Measurements from ENCODE around the gene NFIL3. TPM values are rescaled to one million over a fixed set of nuclear protein-coding genes. Genes with fewer than 3 reads are reported as not detected.

The NFIL3 gene
- total and polyA plus RNA-seq, 2 of the 4 experiments (the other 2 are of a cell fraction) = 27.6 to 27.7 TPM

DNA sequence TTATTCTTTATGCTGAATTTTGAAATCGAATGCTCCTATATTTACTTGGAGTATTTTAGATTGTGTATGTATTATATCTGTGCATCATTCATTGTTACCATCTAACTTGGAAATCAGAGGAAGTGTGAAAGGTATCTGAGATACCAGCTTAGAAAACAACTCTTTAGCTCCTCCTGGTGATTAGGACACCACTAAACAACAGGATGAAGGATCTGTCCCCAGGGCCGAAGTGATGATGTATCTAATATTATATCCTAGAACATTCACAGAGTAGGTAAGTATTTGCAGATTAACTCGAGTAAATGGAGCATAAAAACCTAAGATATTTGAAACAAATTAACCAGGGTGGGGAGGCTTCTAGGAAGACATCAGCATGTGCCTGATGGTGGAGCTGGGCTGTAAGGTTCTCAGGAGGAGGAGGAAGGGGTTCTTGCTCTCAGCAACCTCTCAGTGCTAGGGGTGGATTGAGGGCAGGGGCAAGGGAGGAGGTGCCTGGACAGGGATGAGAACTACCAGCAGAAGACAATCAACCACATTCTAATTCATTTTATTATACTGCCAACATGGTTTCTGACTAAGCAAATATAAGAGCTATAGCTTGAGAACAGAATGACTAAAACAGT lies 2.6 kb upstream of the NFIL3 start:
- Histone ChIP-seq H3K4me1 (ENCODE audit: control insufficient read depth, insufficient read depth, low read length) (peaks cover 8% of the 10 kb centered on the region), H2AFZ (replicated peaks; ENCODE audit: low read length, poor library complexity) (no peak overlapping the region), H3K79me1 (ENCODE audit: low read depth in 1 of 2, low read length in 2 of 2) (peaks cover 0 to 18% of the 10 kb centered on the region in 2 experiments; a peak in 2 of 4 replicates), H4K8ac (ENCODE audit: low read depth in 2 of 2, low read length in 2 of 2) (peak overlapping the region in 1 of 2 experiments; percentile 34; a peak in 1 of 4 replicates), H3K27me3 (ENCODE audit: control insufficient read depth, insufficient read depth, low read length) (no peaks in the 10 kb centered on the region), H3K36me3 (ENCODE audit: control insufficient read depth, insufficient read depth, low read length) (no peaks in the 10 kb centered on the region), H3K27ac (ENCODE audit: insufficient read depth, low read length) (no peak overlapping the region), H2BK5ac (ENCODE audit: low read depth, low read length, poor library complexity, severe bottlenecking) (no peak overlapping the region), H3K14ac (replicated peaks; ENCODE audit: low read depth, low read length) (no peak overlapping the region), H4K20me1 (ENCODE audit: insufficient read depth, low read length) (peaks cover 12% of the 10 kb centered on the region), H3K56ac (ENCODE audit: extremely low read depth, insufficient read depth, low read length) (no peak overlapping the region), H3K4me3 (ENCODE audit: insufficient read depth, low read depth, low read length) (no peak overlapping the region), H3K23ac (ENCODE audit: low read depth, low read length) (0 out of 2 replicates have a peak overlapping the region, but pooled peaks have one; percentile 13), H2BK120ac (ENCODE audit: low read depth, low read length) (peak overlapping the region; percentile 50), H3K9ac (ENCODE audit: low read depth, low read length) (no peak overlapping the region), H4K5ac (ENCODE audit: low read depth, low read length) (no peak overlapping the region), H2AK9ac (replicated peaks; ENCODE audit: low read depth, low read length, poor library complexity) (no peak overlapping the region), H4K91ac (ENCODE audit: insufficient read depth, low read depth, low read length) (peak overlapping the region; percentile 77; the same call in 1 of the 2 replicates), H3K4me2 (ENCODE audit: low read depth, low read length) (no peak overlapping the region), H2BK20ac (ENCODE audit: low read depth, low read length) (peak overlapping the region; percentile 43; the same call in 1 of the 2 replicates), H3K18ac (ENCODE audit: low read depth, low read length) (peak overlapping the region; percentile 24; the same call in 1 of the 2 replicates), H3K4ac (ENCODE audit: low read depth, low read length) (peak overlapping the region; percentile 45), H3K9me1 (ENCODE audit: insufficient read depth, low read length) (peaks cover 2% of the 10 kb centered on the region; the same call in 1 of the 2 replicates), H3K9me3 (ENCODE audit: control insufficient read depth, insufficient read depth, low read length) (no peaks in the 10 kb centered on the region), H2BK15ac (ENCODE audit: low read depth, low read length) (peak overlapping the region; percentile 39; the same call in 1 of the 3 replicates), H2AK5ac (ENCODE audit: low read depth, low read length) (peak overlapping the region; percentile 77)
- DNase-seq = peak; percentile 55
- ChIA-PET POLR2A (ENCODE audit: unreplicated experiment) (interaction anchor here (0.6 kb wide), 1 partner anchor 205 kb away, joined by 3 read pairs; no protein-coding TSS in a partner anchor), CTCF (interaction anchor here (0.6 to 1.9 kb wide), 8 partner anchors 10 to 511 kb away, joined by 3 to 13 read pairs (median 4); no protein-coding TSS in a partner anchor)
- in situ Hi-C loops (cut with MboI; ENCODE audit: low sequenced_read_pairs) (loop anchor here (5.0 kb wide), 1 partner anchor 71 kb away; no protein-coding TSS in a partner anchor), dilution Hi-C loops (cut with HindIII; ENCODE audit: low sequenced_read_pairs, unreplicated experiment) (no loop called here), intact Hi-C loops (cut with micrococcal nuclease) (loop anchor here (5.0 kb wide), 1 partner anchor 56 kb away; no protein-coding TSS in a partner anchor)
- no TSS peak for BruUV-seq (replicated peaks)
- TF ChIP-seq CTCF (conservative IDR thresholded peaks at IDR 0.05; ENCODE audit: low read depth, low read length) (peak; percentile 48), RFX5 (IDR thresholded peaks at IDR 0.05; ENCODE audit: low read depth, low read length) (no peak), FOS (IDR thresholded peaks at IDR 0.05; ENCODE audit: low read depth, low read length) (no peak), RAD21 (IDR thresholded peaks at IDR 0.05; ENCODE audit: low read length) (peak; percentile 56), USF2 (IDR thresholded peaks at IDR 0.05; ENCODE audit: low read depth, low read length) (no peak), NFE2L2 (IDR thresholded peaks at IDR 0.05; ENCODE audit: low read depth, low read length) (no peak), SMC3 (IDR thresholded peaks at IDR 0.05; ENCODE audit: low read depth, low read length) (peak; percentile 50), MXI1 (IDR thresholded peaks at IDR 0.05; ENCODE audit: borderline replicate concordance, low read depth, low read length) (no peak), BHLHE40 (IDR thresholded peaks at IDR 0.05; ENCODE audit: low read depth, low read length) (no peak), POLR2A (IDR thresholded peaks at IDR 0.05; ENCODE audit: low read depth, low read length) (no peak), CHD1 (IDR thresholded peaks at IDR 0.05; ENCODE audit: low read depth, low read length) (no peak), CEBPB (IDR thresholded peaks at IDR 0.05; ENCODE audit: low read depth, low read length) (no peak)
- no peak for ATAC-seq (ENCODE audit: low read depth)
- no CpG with 5 or more reads among the region's 3 CpGs for whole genome bisulfite sequencing, 2 experiments (ENCODE audit: extremely low coverage in 2 of 2, insufficient read length in 1 of 2)
